Measurements from ENCODE around the gene KAZN.

DNA sequence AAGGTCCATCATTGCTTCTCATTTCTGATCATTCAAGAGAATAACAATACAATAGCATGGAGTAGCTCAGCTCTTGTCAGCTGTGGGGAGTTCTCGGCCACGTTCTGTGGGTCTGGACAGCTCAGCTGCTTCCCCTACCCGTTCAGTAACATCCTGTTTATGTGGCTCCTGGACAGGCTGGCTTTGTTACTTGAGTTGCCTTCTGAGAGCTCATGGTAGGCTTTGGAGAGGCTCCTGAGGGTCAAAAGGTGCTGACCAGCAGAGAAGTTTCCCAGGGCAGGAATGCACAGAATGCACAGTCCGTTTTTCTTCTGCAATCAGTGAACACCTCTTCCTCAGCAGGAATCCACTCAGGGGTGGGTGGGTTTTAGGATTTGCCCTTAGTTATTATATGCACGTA, 36.0 kb downstream of the KAZN start:
- TF ChIP-seq CTCF (IDR thresholded peaks at IDR 0.05), result no peak
- no peak for TF ChIP-seq POLR2A (IDR thresholded peaks at IDR 0.05)
- no peak for TF ChIP-seq EP300 (IDR thresholded peaks at IDR 0.05)
- no peak for TF ChIP-seq POLR2AphosphoS5 (IDR thresholded peaks at IDR 0.05)
